DOHH2 (cell line): ENCODE measurements around the gene VPS26B.

Source experiments
- CTCF ChIP-seq: fragments of 200-600 bp; sonication (generic); IDR thresholded peaks from one replicate; pipeline ENCODE4 v1.5.1; 2014; ENCODE audit warnings: antibody characterized with exemption, mild to moderate bottlenecking, low read depth, low read length; ENCODE audit not compliant: poor library complexity, severe bottlenecking
- EZH2phosphoT487 ChIP-seq: fragments of 200-600 bp; sonication (generic); IDR thresholded peaks from 2 replicates; pipeline ENCODE4 v1.6.1; 2017; ENCODE audit warnings: borderline replicate concordance, mild to moderate bottlenecking, antibody characterized with exemption, low read length, moderate library complexity, mixed read lengths

GRCh38 chr11:134289789-134290188, 65.3 kb downstream of the VPS26B start:
- TF ChIP-seq CTCF (no peak), EZH2phosphoT487 (no peak)
